GM19351 (cell line): ENCODE results near the gene PSMD8.

Experiments used
- ATAC-seq: cut with Tn5 transposase; IDR thresholded peaks from one replicate; pipeline ENCODE4 v1.9.1; 2021; ENCODE audit warnings: mild to moderate bottlenecking, moderate library complexity; ENCODE audit not compliant: unreplicated experiment

PSMD8 gene

DNA sequence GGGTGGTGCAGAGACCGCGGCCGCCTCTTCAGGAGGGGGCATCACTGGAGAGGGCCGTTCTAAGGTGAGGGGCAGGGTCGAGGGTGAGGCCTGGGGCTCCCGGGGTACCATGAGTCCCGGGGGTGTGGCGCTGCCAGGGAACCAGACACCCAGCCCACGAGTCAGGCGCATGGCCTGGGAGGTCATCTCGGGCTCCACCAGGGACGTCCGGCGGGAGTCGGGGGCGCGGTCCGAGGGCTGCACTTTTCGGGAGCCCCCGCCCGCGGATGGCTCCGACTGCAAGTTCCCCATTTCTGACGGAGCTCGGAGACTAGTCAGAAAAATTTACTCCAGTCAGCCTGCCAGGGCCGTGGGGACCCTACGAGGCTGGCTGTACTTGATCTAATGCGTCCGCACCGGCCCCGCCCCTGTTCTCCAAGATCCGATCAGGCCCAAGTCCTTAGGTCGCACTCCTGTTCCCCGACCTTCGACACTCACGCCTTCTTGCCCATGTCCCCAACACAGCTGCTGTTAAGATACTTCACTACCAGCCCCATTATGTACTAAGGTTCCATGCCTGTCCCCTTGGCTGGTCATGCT is 12.7 kb downstream of the PSMD8 start:
- no peak for ATAC-seq

DNA sequence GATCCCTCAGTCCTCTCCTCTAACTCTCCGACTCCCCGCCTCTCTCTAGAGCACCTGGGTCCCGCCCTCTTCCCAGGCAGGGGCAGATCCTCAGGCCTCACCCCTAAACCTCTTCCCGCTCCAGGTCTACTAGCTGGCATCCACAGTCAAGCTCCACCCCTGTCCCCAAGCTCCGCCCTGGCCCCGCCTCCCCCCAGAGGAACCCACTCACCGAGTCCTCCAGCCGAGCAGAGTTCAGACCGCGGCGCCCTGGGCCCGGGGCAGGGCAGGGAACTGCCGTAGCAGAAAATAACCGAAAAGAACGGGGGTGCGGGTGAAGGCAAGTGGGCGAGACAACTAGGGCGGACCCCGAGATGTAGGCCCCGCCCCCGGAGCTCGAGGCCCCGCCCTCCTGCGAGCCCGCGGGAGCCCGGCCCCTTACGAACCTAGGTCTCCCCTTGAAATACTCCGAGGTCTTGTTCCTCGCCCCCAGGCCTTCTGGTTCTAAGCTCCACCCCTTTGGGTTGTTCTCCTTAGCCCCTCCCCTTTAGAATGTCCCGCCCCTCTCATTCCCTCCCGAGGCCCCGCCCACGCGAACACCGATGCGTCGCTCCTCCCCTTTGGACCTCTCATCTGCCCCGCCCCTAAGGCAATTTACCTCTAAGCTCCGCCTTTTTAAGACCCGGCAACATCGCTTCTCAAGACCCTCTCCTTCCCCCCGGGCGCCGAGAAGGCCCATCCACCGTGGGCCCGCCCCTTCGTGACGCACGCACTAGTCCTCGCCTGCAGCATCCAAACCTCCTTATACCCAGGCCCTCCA is 13.4 kb downstream of the PSMD8 start, which contains the start of gene GGN:
TSS of gene GGN (minus strand) at position 485 of the 799 bp plus-strand sequence. CDS start 773 bp downstream, outside the sequence.
- ATAC-seq: no peak

DNA sequence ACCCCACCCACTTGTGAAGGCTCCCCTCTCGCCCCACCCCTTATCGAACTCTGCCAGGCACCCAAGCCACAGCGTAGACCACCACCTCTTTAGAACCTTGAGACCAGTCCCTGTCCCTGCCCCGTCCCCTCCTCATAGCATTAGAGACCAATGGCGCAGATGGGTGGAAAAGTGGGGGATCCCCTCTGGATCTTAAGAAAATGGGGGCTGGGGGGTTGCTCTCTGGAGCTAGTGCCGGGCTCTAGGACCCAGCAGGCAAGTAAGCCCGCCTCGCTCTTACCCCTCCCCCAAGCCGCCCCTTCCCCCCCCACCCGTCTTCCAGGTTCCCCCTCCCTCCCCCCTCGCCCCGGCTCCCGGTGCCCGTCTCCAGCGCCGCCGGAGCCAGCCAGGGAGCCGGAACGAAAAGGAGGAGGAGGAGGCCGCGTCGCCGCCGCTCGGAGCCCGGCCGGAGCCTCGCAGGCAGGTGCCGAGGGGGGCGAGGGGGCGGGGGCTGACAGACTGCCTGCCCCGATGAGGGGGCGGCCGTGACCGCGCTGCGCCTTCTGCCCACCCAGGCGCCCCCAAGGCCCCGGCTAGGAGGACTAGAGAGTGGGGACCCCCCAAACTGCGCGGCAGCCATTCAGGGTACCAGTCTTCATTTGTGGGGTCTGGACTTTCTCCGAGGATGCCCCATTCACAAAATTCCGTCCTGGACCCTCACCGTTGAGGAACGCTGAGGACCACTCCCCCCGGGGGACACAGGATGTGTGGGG is 14.2 kb downstream of the PSMD8 start, which contains the start of gene SPRED3:
TSS of gene SPRED3 (plus strand) at position 349 of the 752 bp plus-strand sequence. CDS start 1,606 bp downstream, outside the sequence.
- no peak for ATAC-seq

DNA sequence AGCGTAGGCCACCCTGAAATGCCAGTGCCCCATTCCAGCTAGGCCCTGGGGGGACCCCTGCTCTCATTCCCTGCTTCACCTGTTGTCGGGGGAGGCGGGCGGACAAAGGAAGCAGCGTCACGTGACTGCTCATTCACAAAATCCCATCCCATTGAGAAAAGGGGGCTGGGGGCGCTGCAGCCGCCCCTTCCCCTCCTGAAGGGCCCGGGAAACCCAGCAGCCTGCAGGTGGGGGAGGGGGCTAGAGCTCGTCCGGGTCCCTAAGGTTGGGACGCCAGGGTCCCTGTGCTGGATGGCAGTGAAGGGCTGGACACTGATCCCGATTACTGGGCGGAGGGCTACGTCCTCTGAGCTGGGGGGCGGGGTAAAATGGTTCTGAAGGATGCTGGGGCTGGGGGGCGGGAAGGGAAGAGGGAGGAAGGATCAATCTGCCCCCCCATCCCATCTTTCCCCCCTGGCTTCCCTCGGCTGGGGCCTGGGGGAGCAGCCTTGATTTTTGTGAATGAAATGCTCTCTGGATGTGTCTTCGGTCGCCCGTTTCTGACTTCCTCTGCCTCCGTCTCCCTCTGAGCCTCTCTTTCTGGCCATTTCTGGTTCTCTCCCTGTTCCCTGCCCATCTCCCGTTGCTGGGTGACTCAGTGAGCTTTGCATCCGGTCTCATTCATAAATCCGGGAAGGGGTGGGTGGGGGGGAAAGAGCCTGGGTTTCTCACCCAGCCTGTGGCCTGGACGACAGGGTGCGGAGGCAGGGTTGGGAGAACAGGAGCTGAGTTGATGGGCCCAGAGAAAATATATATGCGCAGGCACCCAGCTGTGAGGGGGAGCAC is 14.9 kb downstream of the PSMD8 start:
- ATAC-seq: no peak

DNA sequence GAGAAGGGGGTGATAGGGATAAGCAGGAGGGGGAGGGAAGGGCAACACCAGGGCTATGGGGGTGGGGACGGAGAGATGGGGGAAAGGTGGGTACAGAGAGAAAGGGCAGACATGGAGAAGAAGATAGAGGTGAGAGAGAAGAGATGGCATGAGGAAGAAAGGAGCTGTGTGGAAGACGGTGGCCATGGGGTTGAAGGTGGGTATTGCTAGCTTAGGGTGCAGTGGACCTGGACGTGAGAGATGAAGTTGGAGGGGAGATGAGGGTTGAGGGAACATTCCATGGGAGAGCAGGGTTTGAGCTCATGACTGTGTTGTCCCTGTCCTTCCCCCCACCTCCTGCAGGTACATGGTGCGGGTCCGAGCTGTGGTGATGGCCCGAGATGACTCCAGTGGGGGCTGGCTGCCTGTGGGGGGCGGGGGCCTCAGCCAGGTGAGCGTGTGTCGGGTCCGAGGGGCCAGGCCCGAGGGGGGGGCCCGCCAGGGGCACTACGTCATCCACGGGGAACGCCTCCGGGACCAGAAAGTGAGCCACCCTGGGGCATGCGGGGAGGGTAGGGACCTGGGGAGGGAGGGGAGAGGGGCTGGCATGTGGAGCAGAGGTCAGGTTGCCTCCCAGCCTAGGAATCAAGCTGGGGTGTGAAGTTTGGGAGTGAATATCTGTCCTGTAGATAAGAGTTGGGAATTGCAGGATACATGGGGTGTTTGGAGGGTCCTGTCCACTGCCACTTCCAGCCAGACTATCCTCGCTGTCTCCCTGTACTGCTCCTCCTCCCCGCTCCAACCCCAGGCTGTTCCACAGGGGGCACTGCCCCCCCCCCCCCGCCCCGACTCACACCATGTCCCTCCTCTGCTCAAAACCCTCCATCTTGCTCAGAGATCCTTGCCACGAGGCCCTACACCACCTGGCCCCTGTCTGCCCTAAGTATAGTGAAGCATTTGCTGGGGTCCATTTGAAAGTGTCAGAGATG is 15.9 kb downstream of the PSMD8 start:
- ATAC-seq: no peak

DNA sequence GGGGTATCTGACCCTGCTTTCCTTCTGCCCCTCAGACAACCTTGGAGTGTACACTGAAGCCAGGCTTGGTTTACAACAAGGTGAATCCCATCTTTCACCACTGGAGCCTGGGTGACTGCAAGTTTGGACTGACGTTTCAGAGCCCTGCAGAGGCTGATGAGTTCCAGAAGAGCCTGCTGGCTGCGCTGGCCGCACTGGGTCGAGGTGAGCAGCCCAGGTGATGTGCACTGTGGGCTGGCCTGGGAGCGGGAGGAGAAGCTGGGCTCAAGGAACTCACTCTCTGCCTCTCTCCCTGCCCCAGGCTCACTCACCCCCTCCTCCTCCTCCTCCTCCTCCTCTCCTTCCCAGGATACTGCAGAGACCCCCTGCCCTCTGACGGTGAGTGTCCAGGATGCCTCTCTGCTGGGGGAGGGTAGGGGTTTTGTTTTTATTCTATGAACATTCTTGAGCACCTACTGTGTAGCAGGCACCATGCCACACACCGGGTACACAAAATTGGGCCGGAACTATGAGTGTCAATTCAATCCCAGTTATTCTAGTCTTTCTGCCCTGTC is 17.6 kb downstream of the PSMD8 start:
- ATAC-seq: no peak

DNA sequence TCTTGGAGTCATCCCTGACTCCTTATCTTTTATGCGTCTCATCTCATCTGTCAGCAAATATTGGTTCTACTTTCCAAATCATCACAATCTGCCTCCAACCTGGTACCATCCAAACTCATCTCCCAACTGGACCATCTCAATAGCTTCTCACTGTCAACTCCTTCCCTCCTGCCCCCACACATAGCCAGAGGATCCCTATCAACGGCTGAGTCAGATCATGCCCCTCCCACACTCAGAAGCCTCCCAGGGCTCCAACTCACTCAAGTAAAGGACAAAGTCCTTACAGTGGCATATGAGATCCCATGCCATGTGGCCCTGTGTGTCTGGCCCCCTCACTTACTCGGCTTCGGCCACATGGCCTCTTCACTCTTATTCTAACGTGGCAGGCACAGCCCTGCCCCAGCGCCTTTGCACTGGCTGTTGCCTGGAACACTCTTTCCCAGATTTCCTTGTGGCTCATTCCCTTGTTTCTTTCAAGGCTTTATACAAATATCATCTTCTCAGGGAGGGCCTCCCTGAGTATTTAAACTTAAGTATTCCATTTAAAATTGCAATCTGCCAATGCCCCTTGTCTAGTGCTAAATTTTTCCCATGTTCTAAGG is 18.4 kb downstream of the PSMD8 start:
- ATAC-seq: no peak

DNA sequence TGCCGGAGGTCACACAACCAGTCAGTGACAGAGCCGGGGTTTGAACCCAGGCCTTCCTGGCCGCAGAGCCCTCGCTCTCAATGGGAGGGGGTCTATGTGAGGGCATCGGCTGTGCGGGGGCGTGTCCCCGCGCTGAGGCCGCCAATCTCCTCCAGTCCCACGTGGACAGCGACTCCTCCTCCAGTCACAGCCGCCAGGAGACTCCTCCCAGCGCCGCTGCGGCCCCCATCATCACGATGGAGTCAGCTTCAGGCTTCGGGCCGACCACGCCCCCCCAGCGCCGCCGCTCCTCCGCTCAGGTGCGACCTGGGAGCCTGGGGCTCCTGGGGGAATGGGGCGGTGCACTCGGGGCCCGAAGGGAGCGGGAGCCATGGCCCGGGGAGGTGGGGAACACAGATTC is 20.1 kb downstream of the PSMD8 start:
- ATAC-seq: no peak

DNA sequence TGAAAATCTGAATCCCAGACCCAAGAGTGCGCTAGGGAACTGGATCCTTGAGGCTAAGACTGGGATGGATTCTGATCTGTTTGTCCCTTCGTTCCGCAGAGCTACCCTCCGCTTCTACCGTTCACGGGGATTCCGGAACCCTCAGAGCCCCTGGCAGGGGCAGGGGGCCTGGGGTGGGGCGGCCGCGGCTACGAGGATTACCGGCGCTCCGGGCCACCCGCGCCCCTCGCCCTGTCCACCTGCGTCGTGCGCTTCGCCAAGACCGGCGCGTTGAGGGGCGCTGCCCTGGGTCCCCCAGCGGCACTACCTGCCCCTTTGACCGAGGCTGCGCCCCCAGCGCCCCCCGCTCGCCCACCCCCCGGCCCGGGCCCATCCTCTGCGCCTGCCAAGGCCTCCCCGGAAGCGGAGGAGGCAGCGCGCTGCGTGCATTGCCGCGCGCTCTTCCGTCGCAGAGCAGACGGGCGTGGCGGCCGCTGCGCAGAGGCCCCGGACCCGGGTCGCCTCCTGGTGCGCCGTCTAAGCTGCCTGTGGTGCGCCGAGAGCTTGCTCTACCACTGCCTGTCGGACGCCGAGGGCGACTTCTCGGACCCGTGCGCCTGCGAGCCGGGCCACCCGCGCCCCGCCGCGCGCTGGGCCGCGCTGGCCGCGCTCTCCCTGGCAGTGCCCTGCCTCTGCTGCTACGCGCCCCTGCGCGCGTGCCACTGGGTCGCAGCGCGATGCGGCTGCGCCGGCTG is 21.2 kb downstream of the PSMD8 start:
- ATAC-seq: no peak

DNA sequence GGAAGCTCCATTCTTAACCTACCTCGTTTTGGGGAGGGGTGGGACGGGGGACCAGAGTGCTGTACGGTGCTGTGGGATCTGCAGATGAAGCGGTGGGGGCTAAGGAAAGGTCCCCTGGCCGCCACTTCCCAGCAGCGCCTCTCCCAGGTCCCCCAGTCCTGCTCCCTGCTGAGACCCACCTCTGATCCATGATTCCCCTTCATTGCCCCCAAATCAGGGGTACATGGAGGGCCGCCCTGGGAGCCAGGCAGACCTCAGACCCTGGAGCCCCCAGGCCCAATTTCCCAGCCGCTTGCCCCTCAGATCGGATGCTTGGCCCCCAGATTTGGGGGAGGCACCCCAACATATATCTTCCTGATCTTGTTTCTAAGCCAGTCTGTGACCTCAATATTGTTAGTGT is 24.7 kb downstream of the PSMD8 start:
- ATAC-seq: no peak

DNA sequence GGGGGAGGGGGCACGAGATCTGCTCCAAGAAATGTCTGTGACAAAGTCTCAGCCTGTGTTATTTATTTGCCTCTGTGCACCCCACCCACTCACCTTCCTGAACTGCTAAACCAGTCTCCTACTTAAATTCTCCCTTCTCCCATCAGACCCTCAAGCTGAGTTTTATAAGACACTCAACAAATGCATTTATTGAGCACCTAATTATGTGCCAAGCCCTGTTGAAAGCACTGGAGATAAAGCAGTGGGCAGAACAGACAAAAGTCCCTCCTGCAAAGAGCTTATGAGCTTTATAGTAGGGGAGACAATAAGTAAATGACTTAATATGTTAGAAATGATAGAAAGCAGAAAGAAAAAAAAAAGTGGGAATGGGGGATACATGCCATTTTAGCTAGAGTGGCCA is 25.2 kb downstream of the PSMD8 start:
- no peak for ATAC-seq

DNA sequence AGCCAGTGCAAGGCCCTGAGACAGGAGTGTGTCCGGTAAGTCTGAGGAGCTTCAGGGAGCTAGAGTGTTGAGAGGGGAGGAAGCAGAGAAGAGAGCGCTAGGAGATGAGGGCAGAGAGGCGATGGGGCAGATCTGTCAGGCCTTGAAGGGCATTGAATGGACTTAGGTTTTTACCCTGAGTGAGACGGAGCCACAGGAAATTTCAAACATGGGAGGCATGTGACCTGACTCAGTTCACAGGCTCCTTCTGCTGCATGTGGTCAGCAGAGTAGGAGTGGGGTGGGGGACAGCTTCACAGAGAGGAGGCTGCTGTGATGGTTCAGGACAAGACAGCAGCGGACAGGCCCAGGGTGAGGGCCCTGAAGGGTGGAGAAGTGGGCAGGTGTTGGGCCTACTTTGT is 26.0 kb downstream of the PSMD8 start:
- no peak for ATAC-seq

DNA sequence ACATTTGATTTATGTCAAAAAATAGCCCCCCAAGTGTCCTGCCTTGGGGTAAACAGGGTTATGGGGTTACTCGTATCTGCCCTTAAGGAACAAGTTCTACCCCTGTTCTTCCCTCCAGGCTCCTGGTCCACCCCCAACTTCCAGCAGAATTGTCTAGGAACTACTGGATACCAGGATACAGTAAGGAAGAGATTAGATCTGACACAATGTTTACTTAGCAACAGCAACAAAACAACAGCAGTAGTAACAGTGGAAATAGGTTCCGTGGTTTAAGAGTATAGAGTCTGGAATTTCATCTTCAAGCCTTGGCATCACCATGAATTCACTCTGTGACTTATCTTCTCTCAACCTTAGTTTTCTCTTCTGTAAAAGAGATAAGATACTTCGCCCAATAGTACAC is 26.8 kb downstream of the PSMD8 start:
- no peak for ATAC-seq

DNA sequence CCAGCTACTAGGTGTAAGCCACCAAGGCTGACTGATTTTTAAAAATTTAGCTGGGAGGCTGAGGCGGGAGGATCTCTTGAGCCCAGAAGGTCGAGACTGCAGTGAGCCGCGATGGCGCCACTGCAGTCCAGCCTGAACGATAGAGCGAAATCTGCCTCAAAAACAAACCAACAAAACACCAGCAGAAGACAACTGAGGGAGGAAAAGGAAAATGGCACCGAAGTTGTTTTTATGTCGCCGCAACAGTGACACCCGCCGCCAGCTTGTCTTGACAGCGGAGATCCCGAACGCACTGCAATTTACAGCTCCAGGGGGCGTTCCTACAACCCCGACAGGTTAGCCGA is 28.2 kb downstream of the PSMD8 start:
- ATAC-seq: no peak

DNA sequence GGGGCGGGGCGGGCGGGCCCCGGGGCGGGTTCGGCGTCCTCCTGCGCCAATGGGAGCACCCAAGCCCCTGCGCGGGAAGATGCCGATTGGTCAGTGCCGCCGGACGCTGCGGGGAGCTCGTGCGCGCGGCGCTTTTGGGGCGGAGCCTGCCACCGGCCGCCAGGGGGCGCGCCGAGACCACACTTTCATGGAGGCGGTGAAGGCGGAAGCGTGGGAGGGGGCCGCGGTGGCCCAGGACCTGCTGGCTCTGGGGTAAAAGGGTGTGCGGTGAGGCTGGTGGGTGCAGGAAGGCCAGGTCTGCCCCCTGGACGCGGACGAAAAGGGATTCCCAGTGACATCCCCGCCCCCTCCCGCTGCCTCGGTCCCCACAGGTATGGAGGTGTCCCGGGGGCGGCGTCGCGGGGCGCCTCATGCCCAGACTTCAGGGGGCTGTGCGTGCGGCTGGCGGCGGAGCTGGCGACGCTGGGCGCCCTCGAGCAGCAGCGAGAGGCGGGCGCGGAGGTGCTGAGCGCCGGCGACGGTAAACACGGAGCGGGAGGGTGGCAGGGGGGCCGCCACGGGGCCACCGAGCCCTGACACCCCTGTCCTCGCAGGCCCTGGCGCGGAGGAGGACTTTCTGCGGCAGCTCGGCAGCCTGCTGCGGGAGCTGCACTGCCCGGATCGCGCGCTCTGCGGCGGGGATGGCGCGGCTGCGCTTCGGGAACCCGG is 28.8 kb downstream of the PSMD8 start, which contains the start of gene FAM98C:
TSS of gene FAM98C (plus strand) at position 127 of the 708 bp plus-strand sequence. CDS start at position 188, 61 bp downstream.
- ATAC-seq: peak; percentile 94

DNA sequence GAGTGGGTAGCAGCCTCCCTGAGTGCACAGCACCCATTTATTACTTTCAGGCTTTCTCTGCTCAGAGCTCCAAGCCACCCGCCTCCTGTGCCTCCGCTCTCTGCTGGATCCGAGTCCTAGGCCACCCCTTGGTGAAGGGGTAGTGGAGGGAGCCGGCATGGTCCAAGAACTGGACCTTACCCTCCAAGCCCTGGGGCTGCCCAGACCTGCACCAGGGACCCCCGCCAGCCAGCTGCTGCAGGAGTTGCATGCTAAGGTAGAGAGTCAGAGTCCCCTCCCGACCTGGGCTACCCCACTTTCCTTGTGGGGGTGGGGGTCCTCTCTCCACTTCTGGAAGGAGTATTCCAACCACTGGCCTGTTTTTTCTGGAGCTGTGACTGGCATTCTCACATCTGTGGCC is 30.5 kb downstream of the PSMD8 start:
- no peak for ATAC-seq

DNA sequence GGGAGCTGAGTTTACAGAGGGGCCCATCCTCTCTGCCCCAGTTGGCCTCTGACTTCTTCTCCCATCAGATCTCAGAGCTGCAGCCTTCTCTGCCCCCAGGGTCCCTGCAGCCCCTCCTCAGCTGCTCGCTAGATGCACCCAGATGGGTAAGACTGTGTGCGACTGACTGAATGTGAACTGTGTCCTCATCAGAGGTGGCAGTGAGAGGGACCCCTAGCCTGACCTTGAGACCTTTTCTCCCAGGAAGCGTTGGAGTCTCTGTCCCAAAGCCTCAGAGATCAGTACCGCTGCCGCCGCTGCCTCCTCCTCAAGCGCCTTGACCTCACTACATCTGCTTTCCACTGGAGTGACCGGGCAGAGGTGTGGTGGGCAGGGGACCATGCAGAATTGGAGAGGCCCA is 30.9 kb downstream of the PSMD8 start:
- no peak for ATAC-seq
